HG03095 (cell line): ENCODE results near the gene IZUMO2.
"Not testable (repeated sequence)": the region's sequence is repeated elsewhere in the genome, so short reads cannot be mapped to it uniquely, and the experiment has no call there.

Experiments
- ATAC-seq: cut with Tn5 transposase; IDR thresholded peaks from one replicate; pipeline ENCODE4 v1.9.1; 2021; ENCODE audit warnings: moderate library complexity; ENCODE audit not compliant: unreplicated experiment

The IZUMO2 gene

DNA sequence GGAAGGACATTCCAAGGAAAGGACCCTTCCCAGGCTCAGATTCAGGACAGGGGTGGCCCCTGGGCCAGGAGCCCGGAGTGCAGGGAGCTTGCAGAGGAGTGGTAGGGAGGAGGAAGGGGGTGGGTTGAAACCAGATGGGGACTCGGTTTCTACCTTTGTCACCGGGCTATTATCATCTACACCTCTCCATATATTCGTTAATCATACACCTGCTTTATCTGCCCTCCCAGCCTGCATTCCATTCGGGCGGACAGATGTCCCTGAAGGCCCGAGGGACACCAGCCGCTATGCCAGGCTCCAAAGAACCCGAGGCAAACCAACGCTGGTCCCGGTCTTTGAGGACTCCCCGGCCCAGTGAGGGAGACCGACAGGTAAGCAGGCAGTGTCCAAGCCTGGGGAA is 24.9 kb upstream of the IZUMO2 start:
- ATAC-seq = no peak

DNA sequence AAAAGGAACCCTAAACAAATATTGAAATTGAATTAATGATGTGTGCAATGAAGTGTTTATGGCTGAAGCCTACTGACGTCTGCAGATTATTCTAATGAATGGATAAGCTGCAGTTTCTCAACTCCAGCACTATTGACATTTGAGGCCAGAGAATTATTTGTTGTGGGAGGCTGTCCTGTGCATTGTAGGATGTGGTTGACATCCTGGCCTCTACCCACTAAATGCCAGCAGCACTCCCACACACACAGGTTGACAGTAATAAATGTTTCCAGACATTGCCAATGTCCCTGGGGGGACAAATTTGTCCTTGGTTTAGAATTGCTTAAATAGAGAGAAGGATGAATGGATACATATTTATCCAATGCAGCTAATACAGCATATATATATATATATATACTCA is 21.1 kb upstream of the IZUMO2 start:
- ATAC-seq = no peak

DNA sequence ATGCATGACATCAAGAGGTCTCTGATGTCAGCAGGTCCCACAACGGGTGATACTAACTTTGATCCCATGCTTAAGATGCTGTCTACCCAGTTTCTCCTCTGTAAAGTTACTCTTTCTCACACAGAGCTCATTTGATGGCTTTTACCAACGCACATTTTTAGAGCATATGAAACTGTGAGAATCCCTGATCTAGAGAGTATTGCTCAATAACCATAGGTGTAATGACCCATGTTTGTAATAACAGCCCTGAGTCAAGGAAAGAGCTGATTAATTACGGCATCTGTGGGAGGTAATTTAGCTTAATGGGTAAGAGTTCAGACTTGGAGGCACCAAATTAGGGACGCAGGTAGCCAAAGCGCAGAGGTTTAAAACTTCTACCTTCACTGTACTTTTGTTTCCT is 18.0 kb upstream of the IZUMO2 start:
- ATAC-seq = no peak

DNA sequence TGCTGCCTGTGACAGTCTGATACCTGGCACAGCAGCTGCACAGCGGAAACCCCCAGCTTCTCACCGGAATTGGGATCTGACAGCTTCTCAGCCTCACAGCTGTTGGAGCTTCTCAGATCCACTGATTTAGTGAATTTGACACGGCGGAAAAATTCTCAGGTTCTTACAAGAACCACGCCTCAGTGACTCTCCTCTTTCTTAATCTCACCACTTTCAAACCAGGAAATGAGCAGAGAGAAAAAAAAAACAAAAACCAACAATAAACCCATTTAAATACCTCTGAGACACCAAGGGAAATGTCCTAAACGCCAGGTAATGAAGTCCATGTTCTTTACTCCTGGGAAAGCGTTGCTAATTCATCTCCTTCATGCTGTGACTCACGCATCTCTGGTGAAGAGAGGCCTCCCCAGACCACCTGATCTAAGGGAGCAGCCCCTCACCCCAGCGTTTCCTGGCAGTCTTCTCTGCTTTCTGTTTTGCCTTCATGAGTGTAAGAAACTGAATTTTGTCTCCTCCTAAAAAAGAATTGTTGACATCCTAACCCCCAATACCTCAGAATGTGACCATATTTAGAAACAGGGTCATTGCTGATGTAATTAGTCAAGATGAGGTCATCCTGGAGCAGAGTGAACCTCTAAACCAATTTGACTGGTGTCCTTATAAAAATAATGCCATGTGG is 15.9 kb upstream of the IZUMO2 start:
- ATAC-seq = no peak

DNA sequence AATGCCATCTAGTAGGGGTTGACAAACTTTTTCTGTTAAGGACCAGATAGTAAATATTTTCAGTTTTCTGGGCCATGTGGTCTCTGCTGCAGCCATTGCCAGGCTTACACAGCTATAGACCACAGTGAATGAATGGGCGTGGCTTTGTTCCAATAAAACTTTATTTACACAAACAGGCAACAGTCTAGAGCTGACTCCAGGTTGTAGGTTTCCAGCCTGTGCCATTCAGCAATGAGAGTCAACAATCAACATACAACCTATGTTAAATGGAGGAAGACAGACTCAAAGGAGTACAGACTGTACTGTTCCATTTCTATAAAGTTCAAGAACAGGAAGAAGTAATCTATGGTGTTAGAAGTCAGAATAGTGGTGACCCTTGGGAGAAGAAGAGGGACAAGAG is 15.2 kb upstream of the IZUMO2 start:
- ATAC-seq = no peak

DNA sequence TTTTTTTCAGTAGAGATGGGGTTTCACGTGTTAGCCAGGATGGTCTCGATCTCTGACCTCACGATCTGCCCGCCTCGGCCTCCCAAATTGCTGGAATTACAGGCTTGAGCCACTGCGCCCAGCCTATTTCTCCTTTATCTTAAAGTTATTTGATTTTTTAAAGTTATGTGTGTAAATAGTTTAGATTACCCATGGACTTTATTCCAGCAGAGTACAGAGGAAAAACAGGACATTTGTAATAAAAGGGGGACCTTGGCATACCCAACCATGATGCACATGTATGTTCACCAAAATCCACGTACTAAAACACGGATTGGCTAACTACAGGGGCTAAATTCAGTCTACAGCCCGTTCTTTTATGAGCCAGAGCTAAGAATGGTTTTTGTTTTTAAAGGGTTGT is 13.7 kb upstream of the IZUMO2 start:
- ATAC-seq = no peak

DNA sequence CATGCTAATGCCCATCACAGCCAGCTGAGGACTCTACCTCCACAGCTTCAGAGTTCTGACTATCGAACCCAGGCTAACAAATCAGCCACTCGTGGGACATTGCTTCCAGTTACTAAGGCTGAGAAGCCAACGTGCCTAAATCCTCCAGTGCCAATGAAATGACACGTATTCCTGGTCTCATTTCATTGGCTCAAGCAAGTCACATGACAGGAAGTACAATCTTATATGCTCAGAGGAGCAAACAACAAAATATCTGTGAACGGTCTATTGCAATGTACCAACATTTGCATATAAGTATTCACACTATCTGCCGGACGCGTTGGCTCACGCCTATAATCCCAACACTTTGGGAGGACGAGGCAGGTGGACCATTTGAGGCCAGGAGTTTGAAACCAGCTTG is 12.8 kb upstream of the IZUMO2 start:
- no peak for ATAC-seq

DNA sequence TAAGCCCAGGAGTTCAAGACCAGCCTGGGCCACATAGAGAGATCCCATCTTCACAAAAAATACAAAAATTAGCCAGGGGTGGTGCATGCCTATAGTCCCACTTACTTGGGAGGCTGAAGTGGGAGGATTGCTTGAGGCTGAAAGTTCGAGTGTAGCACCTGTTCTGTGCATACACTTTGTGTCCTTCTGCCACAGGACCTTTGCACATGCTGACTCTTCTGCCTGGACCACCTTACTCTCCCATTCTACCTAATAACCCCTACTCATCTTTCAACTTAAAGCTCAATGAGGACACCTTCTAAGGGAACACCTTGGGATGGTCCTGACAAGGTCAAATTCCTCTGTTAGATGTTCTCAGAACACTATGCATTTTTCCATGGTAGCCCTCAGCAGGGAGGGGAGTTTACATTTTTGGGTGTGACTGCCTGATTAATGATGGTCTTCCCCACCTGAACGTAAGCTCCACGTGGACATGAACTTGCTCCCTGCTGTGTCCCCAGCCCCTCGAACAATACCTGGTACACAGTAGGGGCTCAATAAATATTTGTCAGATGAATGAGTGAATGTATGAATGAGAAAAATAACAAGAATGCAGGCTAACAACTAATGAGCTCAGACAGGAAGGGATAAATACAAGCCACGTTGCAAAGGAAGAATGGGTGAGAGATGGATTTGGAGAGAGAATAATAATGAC is 11.2 kb upstream of the IZUMO2 start:
- no peak for ATAC-seq

DNA sequence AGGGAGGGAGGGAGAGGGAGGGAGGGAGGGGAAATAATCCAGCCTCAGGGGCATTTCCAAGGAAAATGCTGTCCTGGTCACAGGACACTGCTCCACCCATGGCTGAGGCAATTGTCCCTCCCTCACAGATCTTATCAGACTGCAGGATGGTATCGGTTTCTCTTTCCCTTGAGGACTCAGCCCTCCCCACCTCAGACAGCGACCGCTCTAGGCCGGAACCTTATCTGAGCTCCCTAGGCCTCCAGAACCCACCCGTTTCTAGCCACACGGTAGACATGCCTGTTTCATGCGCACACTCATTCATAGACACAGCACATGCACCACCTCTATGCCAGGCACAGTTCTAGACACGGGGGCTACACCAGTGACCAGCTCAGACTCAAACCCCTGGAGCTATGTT is 10.0 kb upstream of the IZUMO2 start:
- no peak for ATAC-seq

DNA sequence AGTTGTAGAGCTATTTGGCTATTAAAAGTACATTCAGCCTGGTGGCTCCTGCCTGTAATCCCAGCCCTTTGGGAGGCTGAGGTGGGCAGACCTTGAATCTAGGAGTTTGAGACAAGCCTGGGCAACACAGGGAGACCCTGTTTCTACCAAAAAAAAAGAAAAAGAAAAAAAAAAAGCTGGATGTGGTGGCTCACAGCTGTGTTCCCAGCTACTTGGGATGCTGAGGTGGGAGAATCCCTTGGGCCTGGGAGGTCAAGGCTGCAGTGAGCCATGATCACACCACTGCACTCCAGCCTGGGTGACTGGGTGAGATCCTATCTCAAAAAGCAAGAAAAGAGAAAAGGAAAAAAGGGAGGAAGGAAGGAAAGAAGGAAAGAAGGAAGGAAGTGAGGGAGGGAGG is 9.6 kb upstream of the IZUMO2 start:
- no peak for ATAC-seq

DNA sequence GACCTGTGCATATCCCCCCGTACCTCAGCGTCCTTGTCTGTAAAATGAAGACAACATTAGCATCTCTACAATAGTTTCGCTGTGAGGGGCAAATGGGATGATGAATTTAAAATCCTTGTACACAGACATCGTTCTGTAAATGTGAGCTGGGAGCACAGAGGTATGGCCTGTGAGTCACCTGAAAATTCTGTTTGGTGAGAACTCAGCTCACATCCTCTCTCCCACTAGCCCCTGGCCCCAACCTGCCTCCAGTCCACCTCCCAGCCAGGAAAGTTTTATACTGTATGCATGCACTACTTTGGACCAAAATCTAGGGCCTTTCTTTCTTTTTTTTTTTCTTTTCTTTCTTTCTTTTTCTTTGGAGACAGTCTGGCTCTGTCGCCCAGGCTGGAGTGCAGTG is 8.7 kb upstream of the IZUMO2 start:
- no peak for ATAC-seq

DNA sequence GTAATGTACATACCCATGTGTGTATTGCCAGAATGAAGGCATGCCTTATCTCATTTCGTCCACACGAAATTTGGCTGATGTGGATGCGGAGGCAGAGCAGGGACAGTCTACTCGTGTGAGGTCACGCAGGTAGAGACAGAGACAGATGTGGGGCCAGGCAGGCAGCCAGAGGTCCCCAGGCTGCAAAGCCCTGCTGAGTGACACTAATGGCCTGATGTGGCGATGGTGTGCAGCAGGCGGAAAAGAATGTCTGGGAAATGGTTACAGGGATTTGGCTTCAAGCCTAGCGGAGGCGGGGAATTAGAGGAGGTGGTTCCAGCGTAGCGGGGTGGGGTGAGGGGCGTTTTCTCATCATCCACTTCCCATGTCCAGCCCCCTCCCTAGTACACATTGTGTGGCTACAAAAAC is 4.2 kb upstream of the IZUMO2 start:
- no peak for ATAC-seq

DNA sequence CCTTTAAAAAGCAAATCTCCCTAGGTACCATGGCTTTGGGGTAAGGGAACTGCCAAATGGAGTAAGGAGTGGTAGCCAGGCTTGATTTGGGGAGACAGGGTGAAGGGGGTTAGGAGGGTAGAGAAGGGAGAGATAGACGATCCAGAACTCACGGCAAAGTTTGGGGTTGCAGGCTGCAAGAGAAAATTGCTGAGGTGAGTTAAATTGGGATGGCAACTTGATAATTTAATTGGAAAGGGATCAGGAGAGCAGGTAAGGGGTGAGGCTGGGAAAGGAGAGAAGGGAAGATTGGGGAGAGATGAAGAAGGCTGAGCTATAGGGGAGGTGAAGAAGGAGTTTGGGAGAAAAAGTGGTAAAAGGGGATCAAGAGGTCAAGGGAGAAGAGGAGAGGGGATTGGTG is 4.0 kb downstream of the IZUMO2 start:
- no peak for ATAC-seq

DNA sequence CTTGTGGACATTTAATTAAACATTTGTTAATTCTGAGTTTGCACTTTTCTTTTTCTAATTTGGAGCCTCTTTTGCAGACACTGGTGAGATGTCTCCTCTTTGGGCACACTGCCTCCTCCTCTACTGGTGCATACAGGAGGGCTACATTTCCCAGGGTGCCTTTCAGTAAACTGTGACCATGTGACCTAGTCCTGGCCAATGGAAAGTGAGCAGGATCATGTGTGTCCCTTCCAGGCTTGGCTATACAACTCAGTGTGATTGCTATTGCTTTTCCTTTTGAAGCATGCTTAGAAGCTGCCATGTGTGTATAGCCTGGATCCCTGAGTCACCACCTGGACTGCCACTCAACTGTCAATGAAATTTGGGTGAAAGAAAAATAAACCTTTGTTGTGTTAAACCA is 4.5 kb downstream of the IZUMO2 start:
- no peak for ATAC-seq

DNA sequence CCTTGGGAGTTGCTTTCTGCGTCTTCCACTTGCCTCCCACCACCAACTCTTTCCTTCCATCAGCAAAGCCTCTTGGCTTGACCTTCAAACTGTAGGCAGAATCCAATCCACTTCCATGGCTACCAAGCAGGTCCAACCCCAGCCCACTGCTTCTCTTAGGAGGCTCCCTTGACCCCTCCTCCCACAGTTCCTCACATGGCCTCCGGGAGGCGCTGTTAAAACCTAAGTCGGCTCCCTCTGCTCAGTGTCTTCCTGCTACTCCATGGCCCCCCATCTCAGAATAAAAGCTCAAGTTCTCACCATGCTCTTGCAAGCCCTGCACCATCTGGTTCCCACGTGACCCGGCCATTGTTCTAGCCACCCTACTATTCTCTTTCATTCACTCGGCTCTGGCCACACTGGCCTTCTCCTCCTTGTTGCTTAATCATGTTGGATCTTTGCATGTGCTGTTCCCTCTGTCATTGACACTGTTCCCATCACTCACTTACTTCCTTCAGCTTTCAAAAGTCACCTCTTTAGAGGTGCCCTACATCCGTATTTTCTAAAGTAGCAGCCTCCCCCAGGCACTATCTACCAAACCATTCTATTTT is 7.5 kb downstream of the IZUMO2 start:
- no peak for ATAC-seq

DNA sequence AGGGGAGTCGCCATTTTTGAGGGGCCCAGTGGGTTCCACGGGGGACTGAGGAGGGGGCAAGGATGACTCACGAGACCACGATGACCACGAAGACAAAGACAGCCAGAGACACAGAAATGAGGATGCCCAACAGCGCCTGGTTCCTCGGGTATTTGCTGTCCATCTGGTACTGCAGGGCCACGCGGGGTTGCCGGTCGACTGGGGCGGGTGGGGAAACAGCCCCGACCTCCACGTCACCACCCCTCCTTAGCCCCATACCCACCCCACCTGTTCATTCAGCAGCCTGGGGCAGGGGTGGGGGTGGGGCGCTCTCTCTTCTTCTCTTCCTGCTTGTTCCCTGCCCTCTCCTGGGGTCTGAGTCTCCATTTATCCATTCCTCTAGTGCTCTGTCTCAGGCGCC is 8.6 kb downstream of the IZUMO2 start:
- ATAC-seq = no peak

DNA sequence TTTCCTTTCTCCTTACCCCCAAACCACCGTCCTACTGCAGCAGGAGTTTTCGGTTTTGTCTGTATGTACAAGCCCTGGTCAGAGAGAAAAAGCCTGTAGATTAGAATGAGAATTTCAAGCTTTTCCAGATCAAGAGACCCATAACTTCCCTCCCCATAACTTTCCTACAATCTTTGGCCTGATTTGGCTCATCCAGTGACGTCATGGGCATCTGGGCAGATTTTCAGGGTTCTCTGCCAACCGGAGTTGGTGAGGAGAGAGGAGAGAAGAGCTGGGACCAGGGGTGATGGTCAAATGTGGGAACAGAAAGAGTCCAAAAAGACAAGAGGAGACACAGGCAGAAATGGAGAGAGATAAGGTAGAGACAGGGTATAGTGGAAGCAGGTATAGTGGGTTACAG is 10.5 kb downstream of the IZUMO2 start:
- ATAC-seq = no peak

DNA sequence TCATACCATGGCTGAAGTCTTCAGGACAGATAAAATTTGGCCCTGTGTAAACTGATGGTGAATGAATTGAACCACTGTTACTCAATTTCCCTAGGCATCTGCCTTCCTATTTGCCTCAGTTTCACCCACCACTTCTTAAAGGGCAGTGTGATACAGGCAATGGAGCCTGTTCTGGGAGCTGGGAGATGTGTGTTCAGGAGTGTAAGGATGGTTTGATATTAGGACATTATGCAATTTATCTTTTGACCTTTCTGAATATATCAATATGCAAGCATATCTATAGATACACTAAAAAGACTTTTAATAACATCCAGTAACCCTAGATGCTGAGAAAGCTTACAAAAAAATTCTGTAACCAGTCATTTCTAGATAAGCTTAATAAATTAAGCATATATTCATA is 14.6 kb downstream of the IZUMO2 start:
- ATAC-seq = no peak

DNA sequence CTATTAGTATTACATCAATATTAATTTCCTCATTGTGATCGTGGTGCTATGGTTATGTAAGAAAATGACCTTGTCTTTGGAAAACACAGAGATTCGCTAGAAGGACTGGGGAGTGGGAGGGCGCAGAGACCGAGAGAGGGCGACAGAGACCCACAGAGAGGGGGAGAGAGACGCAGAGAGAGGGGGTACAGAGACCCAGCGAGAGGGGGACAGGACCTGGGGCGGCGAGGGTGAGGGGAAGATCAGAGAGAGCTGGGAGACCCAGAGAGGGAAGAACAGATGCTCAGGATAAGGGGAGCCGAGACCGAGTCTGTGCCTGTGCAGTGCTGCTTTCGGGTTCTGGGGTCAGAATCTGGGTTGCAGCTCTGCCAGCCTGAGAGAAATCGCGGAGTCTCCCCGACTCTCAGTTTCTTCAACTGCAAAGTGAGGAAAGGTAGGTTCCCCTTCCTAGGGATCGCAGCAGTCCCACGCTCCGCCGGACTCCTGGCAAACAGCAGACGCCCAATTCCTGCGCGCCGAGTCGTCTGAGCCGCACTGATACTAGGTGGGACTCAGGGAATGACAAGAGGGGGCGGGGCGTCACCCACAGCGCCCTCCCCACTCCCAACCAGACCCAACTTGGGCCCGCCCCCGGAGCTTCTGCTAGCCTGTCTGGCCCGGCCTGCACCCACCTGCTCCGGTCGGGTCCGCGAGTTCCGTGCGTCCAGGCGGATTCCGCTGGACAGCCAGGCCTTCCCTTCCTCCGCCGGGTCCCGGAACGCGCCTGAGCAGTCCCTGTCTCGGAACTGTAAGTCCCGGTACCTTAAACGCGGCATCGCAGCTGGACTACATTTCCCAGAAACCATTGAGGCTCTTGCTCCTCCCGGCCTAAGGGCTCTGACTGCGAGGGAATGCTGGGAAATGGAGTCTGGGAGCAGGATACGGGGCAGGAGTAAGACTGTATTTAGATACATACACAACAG is 15.3 kb downstream of the IZUMO2 start:
- ATAC-seq = no peak

DNA sequence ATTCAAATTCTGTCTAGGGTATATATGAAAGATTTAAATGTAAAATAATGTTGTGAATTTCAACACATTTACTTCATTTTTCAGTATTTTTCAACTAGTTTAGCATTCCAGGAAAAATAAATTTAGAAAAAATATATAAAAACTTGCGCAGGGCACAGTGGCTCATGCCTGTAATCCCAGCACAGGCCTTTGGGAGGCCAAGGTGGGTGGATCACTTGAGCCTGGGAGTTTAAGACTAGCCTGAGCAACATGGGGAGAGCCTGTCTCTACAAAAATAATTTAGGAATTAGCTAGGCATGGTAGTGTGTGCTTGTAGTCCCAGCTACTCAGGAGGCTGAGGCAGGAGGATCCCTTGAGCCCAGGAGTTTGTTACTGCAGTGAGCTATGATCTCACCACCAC is 21.2 kb downstream of the IZUMO2 start:
- ATAC-seq = not testable (repeated sequence)

DNA sequence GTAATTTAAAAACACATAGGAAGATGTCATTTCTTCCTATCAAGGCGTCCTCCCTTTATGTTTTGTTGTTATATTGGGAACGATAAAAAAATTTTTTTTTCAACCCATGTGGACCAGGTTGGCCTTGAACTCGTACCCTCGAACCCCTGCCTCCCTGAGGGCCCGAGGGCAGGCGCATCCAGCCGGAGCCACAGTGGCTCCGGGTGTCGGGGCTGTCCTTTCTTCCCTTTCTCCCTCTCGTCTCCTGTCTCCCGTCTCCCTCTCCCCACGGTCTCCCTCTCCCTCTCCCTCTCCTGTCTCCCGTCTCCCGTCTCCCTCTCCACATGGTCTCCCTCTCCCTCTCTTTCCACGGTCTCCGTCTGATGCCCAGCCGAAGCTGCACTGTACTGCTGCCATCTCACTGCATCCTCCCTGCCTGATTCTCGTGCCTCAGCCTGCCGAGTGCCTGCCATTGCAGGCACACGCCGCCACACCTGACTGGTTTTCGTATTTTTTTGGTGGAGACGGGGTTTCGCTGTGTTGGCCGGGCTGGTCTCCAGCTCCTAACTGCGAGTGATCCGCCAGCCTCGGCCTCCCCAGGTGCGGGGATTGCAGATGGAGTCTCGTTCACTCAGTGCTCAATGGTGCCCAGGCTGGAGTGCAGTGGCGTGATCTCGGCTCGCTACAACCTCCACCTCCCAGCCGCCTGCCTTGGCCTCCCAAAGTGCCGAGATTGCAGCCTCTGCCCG is 22.8 kb downstream of the IZUMO2 start:
- ATAC-seq = not testable (repeated sequence)
